DMS53 treated with DMSO at 0.1 percent for 48 hours (cell line): ENCODE data around the gene LRRC3C.
A peak's percentile ranks its signal among the peaks of the same experiment; 100 is the strongest.

ENCODE experiments used
- DNase-seq: peaks from one replicate; lab custom pipeline; 2025; ENCODE audit not compliant: unreplicated experiment; lab: John Stamatoyannopoulos, UW

LRRC3C gene

DNA sequence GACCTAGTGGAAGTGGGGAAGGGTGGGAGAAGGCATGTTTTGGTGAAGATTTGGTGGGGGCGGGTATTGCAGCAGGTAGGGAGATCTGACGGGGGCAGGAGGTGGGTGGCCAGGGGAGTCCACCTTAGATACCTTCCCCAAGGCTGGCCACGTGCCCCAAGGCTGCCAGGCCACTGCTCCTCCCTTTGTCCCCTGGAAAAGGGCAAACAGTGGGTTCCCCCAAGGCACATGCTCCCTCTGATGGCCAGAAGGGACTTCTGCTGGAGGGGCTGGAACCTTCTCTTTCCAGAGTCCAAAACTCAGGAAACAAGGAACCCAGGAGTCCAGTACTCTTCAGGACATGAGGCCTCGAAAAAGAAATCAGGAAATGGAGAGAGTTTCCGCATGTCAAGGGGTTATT is 46.9 kb downstream of the LRRC3C start:
- DNase-seq: no peak

DNA sequence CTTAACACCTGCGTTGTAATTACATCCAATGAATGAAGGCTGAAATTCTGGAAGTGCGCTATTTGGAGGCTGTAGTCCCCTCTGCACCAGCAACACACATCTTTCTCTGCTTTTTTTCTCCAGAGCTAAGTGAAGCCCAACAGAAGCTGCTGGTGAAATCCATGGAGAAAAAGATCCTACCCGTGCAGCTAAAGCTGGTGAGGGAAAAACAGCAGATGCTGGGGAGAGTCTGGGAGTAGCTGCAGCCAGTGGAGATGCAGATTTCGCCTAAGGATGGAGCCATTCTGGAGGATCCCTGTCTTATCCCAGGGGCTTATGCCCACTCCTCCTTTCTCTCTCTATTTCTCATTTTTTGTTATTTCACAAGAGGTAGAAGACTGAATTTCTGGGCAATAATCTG is 48.3 kb downstream of the LRRC3C start:
- no peak for DNase-seq

DNA sequence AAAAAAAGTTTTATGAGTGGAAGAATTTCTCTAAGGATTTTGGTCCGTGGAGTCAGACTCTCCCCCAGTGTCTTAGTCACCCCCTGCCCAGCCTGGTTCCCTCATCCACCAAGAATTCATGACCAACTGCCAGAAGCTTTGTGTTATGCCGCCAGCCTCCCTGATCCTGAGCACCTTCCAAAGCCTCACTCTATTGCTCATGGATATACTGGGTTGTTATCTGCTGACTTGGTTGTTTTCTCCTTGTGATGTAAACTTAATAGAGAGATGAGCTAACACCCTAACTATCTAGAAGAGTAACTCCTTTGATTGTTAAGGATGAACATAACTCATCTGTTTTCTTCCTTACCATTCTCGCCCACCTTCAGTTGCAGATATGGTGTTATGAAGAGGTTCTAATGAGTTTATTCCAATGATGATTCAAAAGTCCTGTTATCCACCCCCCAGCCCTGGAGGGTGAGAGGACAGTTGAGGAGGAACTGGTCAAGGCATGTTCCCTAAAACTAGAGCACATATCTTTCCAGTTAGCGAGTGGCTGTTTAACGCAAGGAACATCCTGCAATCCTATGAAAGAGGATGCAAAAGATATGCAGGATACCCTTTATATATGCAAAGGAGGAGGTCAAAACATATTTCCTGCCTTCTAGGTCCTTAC is 51.6 kb downstream of the LRRC3C start:
- DNase-seq: no peak

DNA sequence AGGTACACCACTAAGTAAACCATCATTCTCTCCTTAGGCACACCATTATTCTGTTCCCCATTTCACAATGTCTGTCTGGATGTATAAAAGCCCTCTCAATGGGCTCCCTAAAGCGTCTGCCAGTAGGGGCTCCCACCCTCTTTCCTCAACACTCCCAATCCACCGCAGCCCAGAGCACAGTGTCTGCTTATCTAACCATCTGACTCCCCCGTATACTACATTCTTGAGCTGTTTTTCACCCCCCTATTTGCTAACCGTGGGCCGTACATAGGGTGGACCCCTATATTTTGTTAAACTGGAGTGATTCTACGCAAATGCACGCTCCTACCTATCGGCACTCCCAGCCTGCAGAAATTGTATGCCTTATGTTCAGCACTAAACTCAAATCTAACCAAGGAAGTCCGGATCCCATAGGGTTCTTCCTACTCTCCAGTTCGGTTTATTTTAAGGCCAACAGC is 52.4 kb downstream of the LRRC3C start:
- DNase-seq: no peak

DNA sequence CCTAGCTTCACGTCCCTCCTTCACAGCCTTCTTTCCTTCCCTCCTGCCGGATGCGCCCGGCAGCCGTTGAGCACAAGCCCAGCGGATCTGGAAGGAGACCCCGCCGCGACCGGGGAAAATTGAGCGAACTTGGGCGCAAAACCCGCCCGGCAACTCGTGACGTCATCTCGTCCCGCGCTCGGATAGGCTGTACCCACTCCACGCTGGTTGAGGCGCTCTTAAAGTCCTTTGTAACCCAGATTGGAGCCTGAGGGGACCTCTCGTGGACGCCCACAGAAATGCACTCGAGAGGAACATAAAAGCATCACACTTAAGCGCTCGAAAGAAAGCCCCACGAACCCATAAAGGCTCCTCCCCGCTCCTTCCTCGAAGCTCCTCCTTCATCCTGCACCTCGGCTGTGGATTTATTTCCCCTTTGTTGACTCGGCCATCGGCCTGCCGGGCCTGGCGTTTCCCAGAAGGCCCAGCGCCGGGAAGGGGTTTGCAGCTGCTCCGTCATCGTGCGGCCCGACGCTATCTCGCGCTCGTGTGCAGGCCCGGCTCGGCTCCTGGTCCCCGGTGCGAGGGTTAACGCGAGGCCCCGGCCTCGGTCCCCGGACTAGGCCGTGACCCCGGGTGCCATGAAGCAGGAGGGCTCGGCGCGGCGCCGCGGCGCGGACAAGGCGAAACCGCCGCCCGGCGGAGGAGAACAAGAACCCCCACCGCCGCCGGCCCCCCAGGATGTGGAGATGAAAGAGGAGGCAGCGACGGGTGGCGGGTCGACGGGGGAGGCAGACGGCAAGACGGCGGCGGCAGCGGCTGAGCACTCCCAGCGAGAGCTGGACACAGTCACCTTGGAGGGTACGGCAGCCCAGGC is 53.0 kb downstream of the LRRC3C start, which contains the start of gene PSMD3:
Gene PSMD3 (plus strand): TSS at position 457 of the 856 bp plus-strand sequence. CDS start 164 bp downstream, at position 621.
- peak; percentile 92 for DNase-seq

DNA sequence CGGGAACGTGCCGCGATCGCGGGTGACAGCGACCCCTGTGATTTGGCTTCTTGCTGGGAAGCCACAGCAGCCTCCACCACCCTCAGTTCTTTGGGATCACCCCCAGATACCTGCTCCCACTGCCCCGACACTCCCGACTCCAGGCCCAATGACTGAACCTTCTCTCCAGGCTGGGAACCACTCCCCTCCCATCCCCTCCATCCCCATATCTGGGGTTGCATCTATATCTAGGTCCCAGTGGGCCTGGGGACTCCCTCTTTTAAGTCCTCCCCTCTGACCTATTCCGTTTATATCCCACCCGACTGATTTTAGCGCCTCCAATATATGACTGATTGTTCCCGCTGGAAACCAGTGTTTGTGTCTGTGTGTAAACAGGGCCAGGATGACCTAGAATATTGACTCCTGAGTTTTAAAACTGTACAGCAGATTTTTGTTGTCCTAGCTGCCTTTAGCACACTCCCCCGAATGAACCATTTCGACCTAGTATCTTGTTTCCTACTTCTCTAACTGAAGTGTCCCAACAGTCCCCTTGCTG is 53.7 kb downstream of the LRRC3C start:
- no peak for DNase-seq

DNA sequence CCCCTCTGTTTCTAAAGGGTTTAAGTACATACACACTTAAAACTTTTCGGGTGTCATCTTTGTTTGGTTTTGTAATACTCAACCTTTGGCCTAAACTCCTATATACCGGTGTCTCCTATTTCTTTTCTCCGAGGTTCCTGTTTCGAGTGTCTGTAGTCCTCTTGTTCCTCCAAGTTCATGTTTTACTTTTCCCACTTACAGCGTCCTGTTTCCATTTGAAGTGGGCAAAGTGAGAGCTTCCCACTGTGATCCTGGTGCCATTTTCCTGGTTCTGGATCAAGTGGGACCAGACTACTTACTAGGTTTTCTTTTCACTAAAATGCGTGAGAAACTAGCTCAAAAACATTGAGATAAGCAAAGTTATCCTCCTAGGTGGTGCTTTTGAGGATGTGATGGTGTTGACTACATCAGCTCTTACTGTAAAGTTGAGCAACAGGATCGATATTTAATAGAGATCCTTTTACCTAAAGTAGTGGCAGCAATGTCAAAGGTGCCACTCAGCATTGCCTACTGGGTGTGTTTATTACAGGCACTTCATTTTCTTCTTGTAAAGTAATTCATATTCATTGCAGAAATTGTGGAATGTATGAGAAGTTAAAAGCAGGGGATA is 54.3 kb downstream of the LRRC3C start:
- no peak for DNase-seq

DNA sequence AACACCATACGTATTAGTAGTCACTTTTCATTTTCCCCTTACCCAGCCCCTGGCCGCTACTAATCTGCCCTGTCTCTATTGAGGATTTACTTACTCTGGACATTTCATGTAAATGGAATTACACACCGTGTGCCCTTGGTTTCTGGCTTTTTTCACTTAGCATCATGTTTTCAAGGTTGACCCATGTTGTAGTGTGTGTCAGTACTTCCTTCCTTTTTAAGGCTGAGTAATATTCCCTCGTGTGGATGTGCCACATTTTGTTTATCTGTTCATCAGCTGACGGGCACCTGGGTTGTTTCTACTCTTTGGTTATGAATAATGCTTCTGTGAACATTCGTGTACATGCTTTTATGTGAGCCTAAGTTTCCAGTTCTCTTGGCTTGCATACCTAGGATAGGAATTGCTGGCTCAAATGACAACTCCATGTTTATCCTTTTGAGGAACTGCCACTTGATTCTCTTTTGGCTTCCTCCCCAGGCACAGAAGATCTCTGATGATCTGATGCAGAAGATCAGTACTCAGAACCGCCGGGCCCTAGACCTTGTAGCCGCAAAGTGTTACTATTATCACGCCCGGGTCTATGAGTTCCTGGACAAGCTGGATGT is 60.8 kb downstream of the LRRC3C start:
- no peak for DNase-seq

DNA sequence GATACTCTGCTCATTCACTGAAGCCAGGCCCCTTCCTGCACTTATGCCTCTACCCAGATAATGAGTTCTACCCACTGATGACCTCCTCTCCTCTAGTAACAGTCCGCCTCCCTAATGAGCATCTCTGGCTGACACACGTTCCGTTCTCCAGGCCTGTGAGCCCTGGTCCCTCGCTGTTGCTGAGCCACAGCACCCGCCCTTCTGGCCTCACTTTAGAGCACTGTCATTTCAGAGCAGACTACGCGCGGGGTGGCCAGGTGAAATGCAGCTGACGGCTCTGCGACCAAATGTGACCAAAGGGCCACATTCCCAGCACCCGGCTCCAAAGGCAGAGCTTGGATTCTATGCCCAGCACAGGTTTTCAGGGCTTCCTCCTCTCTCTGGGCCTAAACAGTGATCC is 66.9 kb downstream of the LRRC3C start:
- DNase-seq: no peak
